IPS-NIHi7 (cell line): ENCODE results near the gene PAPPA.

ENCODE experiments used
- DNase-seq: peaks from one replicate; pipeline ENCODE4 v3.0.0; 2012; ENCODE audit warnings: mixed read lengths; ENCODE audit errors: extremely low spot score

Gene PAPPA, protein sequence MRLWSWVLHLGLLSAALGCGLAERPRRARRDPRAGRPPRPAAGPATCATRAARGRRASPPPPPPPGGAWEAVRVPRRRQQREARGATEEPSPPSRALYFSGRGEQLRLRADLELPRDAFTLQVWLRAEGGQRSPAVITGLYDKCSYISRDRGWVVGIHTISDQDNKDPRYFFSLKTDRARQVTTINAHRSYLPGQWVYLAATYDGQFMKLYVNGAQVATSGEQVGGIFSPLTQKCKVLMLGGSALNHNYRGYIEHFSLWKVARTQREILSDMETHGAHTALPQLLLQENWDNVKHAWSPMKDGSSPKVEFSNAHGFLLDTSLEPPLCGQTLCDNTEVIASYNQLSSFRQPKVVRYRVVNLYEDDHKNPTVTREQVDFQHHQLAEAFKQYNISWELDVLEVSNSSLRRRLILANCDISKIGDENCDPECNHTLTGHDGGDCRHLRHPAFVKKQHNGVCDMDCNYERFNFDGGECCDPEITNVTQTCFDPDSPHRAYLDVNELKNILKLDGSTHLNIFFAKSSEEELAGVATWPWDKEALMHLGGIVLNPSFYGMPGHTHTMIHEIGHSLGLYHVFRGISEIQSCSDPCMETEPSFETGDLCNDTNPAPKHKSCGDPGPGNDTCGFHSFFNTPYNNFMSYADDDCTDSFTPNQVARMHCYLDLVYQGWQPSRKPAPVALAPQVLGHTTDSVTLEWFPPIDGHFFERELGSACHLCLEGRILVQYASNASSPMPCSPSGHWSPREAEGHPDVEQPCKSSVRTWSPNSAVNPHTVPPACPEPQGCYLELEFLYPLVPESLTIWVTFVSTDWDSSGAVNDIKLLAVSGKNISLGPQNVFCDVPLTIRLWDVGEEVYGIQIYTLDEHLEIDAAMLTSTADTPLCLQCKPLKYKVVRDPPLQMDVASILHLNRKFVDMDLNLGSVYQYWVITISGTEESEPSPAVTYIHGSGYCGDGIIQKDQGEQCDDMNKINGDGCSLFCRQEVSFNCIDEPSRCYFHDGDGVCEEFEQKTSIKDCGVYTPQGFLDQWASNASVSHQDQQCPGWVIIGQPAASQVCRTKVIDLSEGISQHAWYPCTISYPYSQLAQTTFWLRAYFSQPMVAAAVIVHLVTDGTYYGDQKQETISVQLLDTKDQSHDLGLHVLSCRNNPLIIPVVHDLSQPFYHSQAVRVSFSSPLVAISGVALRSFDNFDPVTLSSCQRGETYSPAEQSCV (N-terminal part only)

DNA sequence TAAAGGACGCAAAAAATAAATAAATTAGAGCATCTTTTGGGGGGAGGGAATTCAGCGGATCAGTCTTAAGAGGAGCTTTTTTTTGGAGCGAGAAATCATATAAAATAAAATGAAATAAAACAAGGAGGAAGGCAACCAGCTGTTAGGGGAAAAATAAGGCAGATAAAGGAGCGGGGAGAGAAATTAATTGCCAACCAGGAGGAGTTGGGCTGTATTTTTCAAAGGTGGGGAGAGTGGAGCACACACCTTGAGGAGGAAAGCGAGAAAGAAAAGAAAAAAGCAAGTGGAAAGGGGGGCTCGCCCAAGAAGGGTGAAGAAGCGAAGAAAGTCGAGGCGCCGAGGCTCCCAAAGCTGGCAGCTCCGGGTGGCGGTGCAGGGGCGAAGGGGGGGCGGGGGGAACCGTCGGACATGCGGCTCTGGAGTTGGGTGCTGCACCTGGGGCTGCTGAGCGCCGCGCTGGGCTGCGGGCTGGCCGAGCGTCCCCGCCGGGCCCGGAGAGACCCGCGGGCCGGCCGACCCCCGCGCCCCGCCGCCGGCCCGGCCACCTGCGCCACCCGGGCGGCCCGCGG is at the start of gene PAPPA:
Gene PAPPA (plus strand): TSS at position 27 of the 569 bp plus-strand sequence. CDS start 382 bp downstream, at position 409.
- DNase-seq = no peak

DNA sequence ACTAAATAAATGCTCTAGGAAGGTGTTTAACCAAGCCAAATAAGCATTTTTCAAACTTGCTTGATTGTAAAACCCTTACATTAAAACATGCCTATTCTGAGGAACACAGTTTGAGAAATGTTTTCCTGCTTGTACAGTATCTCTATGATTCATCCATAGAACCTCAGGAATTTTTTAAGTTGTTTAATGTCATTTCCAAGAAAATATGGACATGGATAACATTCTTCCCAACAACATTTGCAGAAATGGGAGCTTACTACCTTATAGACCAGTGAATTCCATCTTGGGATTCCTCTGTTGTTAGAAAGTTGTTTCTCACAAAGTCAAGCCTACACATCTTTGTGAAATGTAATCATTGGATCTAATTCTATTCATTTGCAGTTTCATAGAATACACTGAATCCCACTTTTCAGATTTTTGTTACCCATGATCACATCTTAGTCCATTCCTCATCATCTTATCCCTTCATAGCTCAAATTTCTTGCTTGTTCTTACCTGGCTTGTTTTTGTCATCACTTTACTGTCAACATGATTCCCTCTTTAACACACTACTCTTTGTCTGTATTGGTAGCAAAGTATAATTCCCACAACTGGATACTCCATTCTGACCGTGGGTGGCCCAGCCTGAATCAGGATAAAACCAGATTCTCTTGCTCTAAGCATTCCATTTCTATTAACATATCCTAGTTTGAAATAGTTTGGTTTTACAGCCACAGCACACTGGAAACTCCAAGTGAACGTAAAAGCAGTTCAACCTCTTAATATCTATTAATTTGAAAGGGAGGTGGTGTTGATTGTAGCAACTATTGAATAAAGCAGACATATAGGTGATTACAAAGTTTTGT is 49.4 kb upstream of the PAPPA start:
- no peak for DNase-seq

DNA sequence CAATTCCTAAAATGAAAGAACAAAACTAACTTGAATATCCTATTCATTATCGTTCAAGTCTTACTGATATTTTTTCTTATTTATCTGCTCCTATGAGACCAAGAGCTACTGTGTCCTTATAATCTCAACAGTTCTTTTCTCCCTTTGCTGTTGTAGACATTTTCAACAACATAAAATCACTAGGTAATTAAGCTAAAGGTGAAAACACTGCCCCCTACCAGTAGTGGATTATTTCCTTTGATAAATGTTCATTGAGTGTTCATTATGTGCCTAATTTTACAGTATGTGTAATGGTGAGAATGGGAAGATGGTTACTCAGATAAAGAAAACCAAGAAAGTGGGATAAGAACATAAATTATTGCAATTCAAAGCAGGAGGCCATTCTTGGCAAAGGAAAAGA is 41.4 kb upstream of the PAPPA start:
- DNase-seq = peak; percentile 19

DNA sequence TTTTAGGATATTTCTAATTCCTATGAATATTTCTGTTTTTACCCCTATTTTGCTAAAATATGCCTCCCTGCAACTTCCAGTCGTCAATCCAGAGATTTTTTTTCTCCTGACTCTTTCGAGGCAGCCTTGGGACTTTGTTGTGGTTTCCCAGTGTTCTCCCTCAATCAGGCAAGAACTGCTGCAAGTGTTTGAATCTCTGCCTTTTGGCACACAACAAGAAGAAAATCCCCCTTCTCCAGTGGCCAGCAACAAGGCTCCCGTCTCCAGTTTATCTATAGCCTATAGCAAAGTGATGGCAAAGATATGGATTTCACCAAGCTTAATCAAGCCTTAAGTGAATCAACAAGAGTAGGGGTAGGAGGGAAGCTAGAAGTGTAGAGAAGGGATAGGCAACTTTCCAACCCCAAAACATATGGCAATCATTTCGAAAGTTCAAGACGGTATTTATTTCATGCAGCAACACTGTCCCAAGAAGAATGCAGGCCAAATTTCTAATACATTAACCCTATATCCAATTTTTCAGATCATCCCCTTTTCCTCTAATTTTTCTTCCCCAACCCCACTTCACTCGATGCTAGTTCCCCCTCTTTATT is 37.7 kb upstream of the PAPPA start:
- no peak for DNase-seq

DNA sequence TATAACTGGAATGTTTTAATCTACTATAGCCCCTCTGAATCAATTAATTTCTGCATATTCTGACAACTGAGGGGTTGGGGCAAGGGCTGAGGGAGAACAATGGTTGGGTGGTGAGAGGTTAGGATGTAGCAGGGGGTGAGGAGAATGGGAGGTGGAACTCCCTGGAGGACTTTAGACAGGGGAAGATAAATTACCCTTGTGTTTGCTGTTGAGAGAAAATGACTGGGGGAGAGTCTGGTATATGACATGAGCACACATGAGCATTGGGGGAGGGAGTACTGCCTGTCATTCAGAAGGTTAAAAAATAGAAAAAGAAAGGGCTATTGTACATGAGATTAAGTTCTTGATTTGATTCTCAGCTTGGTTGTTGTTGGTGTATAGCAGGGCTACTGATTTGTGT is 37.2 kb upstream of the PAPPA start:
- DNase-seq = no peak

DNA sequence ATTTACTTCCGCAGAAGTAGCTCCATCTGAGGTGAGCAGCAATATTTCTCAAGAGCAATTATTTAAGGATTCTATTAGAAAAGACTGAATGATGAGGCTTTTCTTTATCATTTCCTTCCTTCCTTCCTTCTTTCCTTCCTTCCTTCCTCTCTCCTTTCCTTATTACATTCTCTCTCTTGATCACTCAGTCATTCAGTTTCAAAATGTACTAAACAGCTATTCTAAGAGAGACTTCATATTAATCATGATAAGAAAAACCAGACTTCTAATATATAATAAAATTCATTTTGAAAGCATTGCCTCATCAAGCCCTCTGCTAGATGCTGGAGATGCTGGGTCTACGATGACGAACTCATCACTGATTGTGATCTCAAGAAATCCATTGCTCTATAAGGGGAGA is 30.4 kb upstream of the PAPPA start:
- DNase-seq = no peak

DNA sequence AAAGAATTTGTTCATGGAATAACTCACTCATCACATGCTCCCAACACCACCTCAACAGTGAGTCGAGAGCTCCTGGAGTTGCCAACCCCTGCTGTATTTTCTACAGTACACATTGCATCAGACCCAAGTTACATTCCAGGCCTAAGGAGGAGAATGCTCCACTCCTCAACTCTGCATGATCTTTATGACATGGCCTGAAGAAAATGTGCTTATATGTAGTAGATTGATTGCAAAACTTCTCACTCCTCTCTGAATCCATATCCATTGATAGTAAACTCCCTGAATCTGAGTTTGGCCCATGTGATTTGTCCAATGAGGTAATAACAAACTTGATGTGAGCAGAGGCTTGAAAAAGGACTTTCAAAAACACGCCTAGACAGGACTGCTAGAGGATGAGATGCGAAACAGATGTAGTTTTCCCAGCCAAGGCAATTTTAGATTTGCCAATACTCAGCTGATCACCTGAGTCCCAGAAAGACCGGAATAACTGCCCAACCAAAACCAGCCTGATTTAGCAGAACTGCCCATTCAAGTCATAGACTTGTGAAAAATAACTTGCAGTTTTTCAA is 29.0 kb upstream of the PAPPA start:
- DNase-seq = no peak

DNA sequence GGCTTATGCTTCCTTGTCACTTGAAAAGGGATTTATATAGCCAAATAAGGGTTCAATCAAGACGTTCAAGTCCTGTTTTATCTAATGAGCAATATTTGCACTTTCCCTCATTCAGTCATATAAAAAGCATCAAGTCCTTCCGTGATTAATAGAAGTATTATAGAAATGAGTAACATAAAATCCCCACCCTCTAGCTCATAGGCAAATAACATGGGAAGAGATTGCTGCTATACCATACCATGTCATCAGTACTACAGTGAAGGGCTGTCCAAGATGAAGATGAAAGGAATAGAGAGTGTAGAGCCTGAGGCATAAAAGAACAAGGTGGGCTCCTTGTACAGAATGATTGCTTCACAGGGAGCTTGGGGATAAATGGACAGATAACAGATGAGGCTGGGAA is 20.4 kb upstream of the PAPPA start:
- no peak for DNase-seq

DNA sequence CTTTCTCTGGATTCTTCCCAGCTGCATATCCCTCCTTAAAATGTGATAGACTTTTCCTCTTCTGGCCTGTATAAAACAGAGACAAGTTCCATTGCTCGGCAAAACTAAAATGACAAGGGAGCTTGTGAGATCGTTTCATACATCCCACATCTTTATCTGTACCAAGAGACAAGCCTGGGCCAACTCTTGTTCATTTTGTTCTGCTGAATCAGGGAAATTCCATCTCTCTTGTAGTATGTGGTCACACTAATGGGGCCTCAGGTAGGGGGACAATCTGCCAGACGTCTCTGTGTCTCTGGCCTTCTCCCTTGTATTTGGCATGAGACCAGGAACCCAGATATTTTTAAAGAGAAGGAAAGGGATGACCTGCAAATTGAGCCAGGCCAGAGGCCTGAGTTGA is 18.6 kb upstream of the PAPPA start:
- no peak for DNase-seq

DNA sequence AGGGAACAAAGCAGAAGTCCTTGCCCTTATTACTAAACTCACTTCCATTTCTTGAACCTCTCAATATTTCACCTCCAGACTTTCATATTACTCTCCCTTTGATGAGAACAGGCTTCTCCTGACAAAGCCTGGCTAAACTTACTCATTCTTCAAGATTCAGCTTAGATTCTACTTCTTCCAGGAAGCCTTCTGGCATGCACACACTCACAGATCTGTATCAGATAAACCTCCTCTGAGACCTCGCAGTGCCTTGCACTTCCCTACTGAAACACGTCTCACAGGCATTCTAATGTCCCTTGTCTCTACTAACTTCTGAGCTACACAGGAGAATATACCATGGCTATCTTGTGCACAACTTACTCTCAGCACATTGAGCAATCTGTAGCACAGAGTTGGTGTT is 16.6 kb upstream of the PAPPA start:
- no peak for DNase-seq

DNA sequence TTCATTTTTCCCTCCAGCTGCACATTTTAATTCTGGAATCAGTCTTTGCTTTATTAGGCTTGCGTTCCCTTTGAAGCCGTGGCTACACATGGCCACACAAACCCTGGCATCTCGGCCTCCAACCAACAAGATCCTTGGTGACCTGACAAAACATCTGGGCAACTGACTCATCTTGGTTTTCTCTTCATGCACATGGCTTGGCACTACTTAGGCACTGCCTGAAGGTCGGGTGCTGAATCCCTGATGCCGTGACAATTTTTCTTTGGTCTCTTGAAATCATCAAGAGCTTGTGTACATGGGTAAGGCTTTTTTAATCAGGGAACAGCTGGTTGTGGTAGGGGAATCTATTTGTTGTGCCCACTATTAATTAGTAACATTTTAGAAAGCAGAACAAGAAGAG is 16.0 kb upstream of the PAPPA start:
- no peak for DNase-seq

DNA sequence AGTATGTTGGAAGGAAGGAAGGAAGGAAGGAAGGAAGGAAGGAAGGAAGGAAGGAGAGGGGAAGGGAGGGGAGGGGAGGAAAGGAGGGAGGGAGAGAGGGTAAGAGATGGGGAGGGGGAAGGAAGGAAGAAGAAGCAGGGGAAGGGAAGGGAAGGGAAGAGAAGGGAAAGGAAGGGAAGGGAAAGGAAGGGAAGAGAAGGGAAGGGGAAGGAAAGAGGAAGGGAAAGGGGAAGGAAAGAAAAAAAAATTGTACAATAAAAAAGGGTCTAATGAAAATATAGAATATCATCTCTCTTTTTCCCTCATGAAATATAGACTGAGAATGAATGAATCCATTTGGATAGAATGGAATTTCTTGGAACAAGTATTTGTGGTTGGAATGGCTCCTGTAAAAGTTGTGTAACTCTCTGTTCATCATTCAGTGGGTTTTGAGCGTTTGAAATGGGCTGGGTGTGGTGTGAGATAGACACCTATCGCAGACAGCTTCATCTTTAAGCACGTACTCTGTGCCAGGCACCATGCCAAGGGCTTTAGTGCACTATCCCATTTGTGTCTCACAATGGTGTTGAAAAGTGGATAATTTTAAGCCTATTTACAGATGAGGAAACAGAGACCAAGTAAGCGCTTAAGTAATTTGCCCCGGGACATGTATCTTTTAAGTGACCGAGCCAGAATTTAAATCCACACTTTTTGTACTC is 11.6 kb upstream of the PAPPA start:
- no peak for DNase-seq

DNA sequence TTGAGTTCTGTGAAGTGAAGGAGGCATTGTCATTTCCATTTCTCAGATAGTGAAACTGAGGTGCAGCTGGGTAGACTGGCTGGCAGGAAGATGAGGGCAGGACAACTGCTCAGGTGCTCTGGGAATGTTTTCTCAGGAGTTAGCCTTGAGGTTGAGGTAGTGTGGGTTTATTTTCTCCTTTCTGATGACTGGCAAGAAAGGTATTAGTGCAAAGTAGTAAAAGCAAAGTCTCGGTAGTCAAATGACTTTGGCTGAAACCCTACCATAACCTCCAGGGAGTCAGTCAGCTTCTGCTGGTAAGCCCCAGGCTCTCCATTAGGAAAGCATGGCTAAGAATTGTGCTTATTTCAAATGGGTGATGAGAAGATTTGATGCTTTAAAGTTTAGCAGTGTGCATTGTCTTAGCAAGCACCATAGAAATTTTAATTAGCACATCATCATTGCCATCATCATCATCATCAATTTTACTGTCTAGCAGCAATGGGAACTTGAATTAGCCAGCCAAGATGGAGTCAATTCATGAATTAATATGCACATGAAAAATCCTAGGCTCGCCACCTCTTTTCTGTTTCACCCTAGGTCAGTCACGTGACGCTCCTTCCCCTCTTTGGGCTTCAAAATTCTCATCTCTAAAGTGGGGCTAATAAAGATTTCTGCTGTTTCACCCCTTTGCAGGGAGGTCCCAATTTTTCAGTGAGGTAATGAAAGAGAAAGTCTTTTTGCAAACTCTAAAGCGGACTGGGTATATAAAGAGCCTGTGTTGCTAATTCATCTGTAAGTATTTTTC is 10.7 kb upstream of the PAPPA start:
- DNase-seq = no peak

DNA sequence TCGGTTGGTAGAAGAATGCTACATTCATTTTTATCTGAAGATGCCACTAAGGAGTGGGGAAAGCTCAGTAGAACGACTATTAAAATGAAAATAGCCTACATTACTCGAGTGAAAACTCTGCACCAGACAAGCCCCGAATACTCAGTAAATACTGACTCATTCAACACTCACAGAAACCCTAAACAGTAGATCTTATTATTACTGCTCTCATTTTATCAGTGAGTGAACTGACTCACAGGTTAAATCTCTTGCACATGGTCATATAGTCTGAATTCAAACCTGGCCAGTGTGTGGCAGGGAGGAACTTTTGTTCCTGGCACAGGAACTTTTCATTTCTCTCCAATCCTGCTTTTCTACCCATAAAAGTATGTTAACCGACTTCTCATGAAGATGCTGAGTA is 9.6 kb upstream of the PAPPA start:
- no peak for DNase-seq

DNA sequence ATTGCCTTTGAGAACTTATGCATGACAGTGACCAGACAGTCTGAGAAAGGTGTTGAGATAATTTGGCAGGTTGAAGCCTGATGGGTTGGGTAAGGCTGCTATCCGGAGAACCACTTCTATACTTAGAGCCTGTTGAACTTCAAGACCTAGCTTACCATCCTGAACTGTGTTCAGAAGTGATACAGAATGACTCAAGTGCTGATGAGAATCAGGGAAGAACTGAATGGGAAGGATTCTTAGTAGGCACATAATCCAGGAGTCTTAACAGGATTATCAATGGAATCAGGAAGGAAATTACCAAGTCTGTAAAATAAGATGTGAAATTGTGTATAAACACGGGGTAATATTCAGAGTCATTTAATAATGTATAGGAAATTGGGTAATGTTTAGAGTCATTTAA is 9.0 kb upstream of the PAPPA start:
- no peak for DNase-seq

DNA sequence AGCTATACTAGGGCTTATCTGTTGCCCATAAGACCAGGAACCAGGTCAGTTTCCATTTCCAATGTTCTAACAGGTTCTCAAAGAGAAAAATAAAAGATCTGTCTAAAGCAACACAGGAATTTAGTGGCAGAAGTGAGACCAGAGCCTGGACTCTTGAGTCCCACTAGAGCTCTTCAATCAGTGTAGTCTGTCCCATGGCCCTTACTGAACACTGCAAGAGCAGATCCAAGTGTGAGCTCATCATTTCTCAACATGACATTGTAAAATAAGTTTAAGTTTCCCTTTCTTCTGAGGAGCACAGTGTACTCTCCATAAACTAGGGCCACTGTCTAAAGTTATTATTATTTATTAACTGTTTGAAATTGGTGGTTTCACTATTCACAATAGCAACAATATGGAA is 8.6 kb upstream of the PAPPA start:
- no peak for DNase-seq

DNA sequence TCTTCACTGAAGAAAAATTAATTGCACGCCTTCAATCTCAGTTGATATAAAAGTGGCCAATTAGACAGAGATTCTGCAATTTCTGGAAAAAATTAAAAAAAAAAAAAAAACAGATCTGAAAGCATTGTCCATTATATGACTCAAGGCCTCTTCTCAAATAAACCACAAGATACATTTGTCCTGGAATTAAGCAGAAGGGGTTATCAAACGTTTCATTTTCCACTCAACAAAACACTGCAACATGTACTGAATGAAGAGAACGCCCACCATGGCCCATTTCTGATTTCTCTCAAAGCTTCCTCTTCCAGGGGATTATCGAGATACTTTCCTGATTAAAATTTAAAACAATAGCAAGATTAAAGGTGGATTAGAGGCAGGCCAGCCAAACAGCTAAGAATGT is 5.8 kb upstream of the PAPPA start:
- no peak for DNase-seq

DNA sequence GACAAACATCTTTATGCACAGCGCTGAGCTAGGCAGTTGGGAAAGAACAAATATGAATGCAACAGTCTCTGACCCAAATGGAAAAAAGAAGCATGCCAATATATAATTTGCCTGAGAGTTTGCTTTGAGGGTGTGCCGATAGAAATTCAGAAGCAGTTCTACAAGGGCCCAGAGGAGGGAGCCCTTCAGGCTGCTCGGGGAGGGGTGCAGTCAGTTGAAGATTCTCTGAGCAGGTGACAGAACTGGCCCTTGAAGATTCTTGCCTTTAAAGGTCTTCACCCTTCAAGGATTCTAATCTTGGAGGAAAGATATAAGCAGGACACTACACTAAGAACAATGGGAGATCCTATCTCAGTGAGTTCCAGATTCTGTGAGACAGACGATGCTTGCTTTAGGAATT is 3.7 kb upstream of the PAPPA start:
- peak; percentile 72 for DNase-seq

DNA sequence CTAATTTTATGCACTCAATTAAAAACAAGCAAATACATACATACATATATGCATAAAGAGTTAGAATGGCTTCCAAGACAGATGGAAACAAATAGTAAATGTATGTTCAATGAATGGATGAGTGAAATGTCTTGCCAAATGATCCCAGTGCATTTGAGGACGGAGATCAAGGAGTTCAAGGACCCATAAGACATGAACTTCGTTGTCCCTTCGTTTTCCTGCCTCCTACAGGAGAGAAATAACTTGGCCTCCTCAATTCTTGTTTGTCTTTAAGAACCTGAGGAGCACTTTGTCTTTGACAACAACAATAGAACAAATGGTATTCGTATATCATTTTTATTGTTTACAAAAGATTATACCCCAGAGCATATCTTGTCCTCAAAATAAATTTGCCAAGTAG is 2.4 kb upstream of the PAPPA start:
- no peak for DNase-seq
